Stimulated activated CD4-positive, alpha-beta T cell treated with anti-CD3 and anti-CD28 coated beads, Interleukin-15, amount 100 ng/mL, for 24 hours (primary cell): ENCODE measurements around the gene CADM1.

Experiments used
- DNase-seq: peaks from one replicate; pipeline ENCODE4 v3.0.0-alpha.2; 2020

Gene CADM1

GRCh38 chr11:115393950-115394349, 110.3 kb downstream of the CADM1 start:
- DNase-seq, result no peak

GRCh38 chr11:115391598-115391997, 112.6 kb downstream of the CADM1 start:
- no peak for DNase-seq

GRCh38 chr11:115391160-115391559, 113.1 kb downstream of the CADM1 start:
- no peak for DNase-seq

- DNase-seq, result no peak
Measured at GRCh38 chr11:115390441-115390840, 113.8 kb downstream of the CADM1 start.

- DNase-seq, result no peak
Measured at GRCh38 chr11:115389790-115390189, 114.4 kb downstream of the CADM1 start.

- no peak for DNase-seq
Measured at GRCh38 chr11:115385226-115385625, 119.0 kb downstream of the CADM1 start.

GRCh38 chr11:115384236-115384635, 120.0 kb downstream of the CADM1 start:
- no peak for DNase-seq

GRCh38 chr11:115383431-115383830, 120.8 kb downstream of the CADM1 start:
- DNase-seq, result no peak

GRCh38 chr11:115379528-115379927, 124.7 kb downstream of the CADM1 start:
- no peak for DNase-seq

GRCh38 chr11:115378557-115378956, 125.7 kb downstream of the CADM1 start:
- no peak for DNase-seq

- no peak for DNase-seq
Measured at GRCh38 chr11:115377882-115378296, 126.3 kb downstream of the CADM1 start.

- DNase-seq, result no peak
Measured at GRCh38 chr11:115368616-115369015, 135.6 kb downstream of the CADM1 start.

GRCh38 chr11:115366826-115367225, 137.4 kb downstream of the CADM1 start:
- DNase-seq, result no peak

- no peak for DNase-seq
Measured at GRCh38 chr11:115365907-115366306, 138.3 kb downstream of the CADM1 start.

GRCh38 chr11:115364896-115365295, 139.3 kb downstream of the CADM1 start:
- DNase-seq, result no peak

GRCh38 chr11:115363921-115364320, 140.3 kb downstream of the CADM1 start:
- DNase-seq, result no peak

- DNase-seq, result no peak
Measured at GRCh38 chr11:115363426-115363825, 140.8 kb downstream of the CADM1 start.

GRCh38 chr11:115362997-115363396, 141.2 kb downstream of the CADM1 start:
- DNase-seq, result no peak

GRCh38 chr11:115361025-115361424, 143.2 kb downstream of the CADM1 start:
- DNase-seq, result no peak

- DNase-seq, result no peak
Measured at GRCh38 chr11:115360186-115360824, 143.9 kb downstream of the CADM1 start.

GRCh38 chr11:115357066-115357465, 147.1 kb downstream of the CADM1 start:
- no peak for DNase-seq

- no peak for DNase-seq
Measured at GRCh38 chr11:115352805-115353485, 151.3 kb downstream of the CADM1 start.

- no peak for DNase-seq
Measured at GRCh38 chr11:115349335-115350017, 154.7 kb downstream of the CADM1 start.

- no peak for DNase-seq
Measured at GRCh38 chr11:115348416-115348815, 155.8 kb downstream of the CADM1 start.
